Measurements from ENCODE around the gene NOM1. TPM values are rescaled to one million over a fixed set of nuclear protein-coding genes. Genes with fewer than 3 reads are reported as not detected.
"Not testable (repeated sequence)": the region's sequence is repeated elsewhere in the genome, so short reads cannot be mapped to it uniquely, and the experiment has no call there.

Gene NOM1
- total RNA-seq, 2 experiments from 2014 or later = 29.2 to 31.3 TPM

DNA sequence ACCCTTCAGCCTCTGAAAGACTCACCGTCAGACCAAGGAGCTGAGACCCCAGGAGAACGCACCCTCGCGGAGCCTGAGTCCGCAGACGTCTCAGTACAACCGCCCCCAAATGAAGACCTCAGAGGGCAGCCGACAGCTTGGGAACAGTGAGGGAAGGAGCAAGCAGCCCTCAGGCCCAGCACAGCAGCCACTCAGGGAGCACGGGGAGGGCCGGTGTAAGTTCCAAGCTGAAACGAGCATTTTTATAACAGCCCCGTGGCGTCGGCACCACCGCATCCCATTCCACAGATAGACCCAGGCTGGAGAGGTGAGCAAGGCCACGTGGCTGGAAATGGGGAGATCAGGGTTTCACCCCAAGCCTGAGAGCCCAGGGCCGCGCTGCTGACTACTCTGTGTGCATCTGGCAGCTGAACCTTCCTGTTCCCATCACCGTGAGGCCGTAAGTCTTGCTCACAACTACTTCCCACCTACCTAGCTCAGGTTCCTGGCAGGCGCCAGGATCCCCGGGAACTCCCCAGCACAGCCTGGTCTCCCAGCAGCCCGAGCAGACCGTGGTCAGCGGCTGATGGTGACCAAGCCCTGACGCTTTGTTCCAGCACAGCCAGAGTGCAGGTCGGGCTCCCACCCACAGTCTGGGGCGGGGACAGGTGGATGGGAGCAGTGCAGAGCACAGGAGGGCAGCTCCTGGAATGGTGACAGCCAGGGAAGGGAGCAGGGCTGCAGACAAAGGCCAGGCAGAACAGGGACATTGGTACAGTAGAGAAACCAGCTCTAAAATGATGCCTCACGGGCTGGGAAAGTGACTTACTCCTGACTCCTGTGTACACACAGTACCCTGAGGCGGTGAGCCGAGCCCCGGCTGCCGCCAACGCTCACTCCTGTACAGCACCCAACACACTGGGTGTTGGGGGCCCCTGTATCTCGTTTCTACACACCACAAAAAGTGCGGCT, 6.1 kb upstream of the NOM1 start:
- Mint-ChIP-seq H3K4me1 (ENCODE audit: low read depth) (no peaks in the 10 kb centered on the region), H3K27me3 (peaks cover 48% of the 10 kb centered on the region), H3K9me3 (peaks cover 14% of the 10 kb centered on the region), H3K36me3 (peaks cover 8% of the 10 kb centered on the region), H3K4me3 (no peak overlapping the region), H3K27ac (no peak overlapping the region)
- ChIA-PET CTCF (interaction anchor here (1.0 kb wide), 1 partner anchor 50 kb away, joined by 3 read pairs; the partner anchor contains the start of gene LMBR1), POLR2A (interaction anchor here (1.3 to 1.4 kb wide), 2 partner anchors 21 to 50 kb away, joined by 3 to 4 read pairs; partner anchors contain the start of gene LMBR1)
- DNase-seq = no peak
- intact Hi-C loops (cut with micrococcal nuclease) = no loop called here

DNA sequence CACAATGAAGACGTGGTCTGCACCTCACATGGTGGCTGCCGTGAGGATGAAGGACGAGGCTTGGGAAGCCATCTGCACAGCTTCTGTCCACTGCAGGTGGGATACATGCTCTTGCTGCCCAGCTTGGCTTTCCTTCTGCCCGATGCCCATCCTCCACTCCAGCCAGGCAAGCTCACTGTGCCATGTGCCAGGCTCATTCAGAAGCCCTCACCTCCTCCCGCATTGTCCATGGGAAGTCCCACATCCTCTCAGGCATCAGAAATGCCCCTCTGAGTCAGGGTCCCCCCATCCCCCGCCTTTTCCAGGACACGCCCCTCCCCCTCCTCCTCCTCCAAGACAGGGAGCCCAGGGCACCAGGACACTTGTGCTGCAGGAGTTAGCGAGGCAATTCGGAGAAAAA, 4.6 kb upstream of the NOM1 start:
- no peak for DNase-seq
- H3K27ac Mint-ChIP-seq = no peak overlapping the region
- no peak overlapping the region for H3K4me3 Mint-ChIP-seq
- intact Hi-C loops (cut with micrococcal nuclease) = loop anchor here (5.0 kb wide), 1 partner anchor 192 kb away; the partner anchor contains the start of gene UBE3C
- no peaks in the 10 kb centered on the region for H3K4me1 Mint-ChIP-seq (ENCODE audit: low read depth)
- H3K36me3 Mint-ChIP-seq = peaks cover 8% of the 10 kb centered on the region
- ChIA-PET POLR2A (no interaction called here), CTCF (interaction anchor here (0.6 kb wide), 1 partner anchor 34 kb away, joined by 3 read pairs; no protein-coding TSS in a partner anchor)
- peaks cover 14% of the 10 kb centered on the region for H3K9me3 Mint-ChIP-seq
- H3K27me3 Mint-ChIP-seq = peaks cover 46% of the 10 kb centered on the region

GRCh38 chr7:156947120-156947843, 2.2 kb upstream of the NOM1 start:
- intact Hi-C loops (cut with micrococcal nuclease) = loop anchor here (5.0 kb wide), 1 partner anchor 190 kb away; the partner anchor contains the start of gene UBE3C
- CTCF ChIA-PET = interaction anchor here (0.8 kb wide), 1 partner anchor 528 kb away, joined by 3 read pairs; no protein-coding TSS in a partner anchor

GRCh38 chr7:156948361-156948760, 1.2 kb upstream of the NOM1 start:
- H3K27me3 Mint-ChIP-seq = peaks cover 23% of the 10 kb centered on the region
- peaks cover 26% of the 10 kb centered on the region for H3K4me1 Mint-ChIP-seq (ENCODE audit: low read depth)
- intact Hi-C loops (cut with micrococcal nuclease) = loop anchor here (5.0 kb wide), 1 partner anchor 189 kb away; the partner anchor contains the start of gene UBE3C
- POLR2A ChIA-PET = no interaction called here
- H3K27ac Mint-ChIP-seq = no peak overlapping the region
- no peaks in the 10 kb centered on the region for H3K9me3 Mint-ChIP-seq
- peak overlapping the region; percentile 70 for H3K4me3 Mint-ChIP-seq
- no peak for DNase-seq
- peaks cover 20% of the 10 kb centered on the region for H3K36me3 Mint-ChIP-seq
- CTCF ChIA-PET = interaction anchor here (0.6 to 3.3 kb wide), 3 partner anchors 26 to 55 kb away, joined by 3 to 17 read pairs (median 16); partner anchors contain the start of gene LMBR1

More at GRCh38 chr7:156947120-156947843, 2.2 kb upstream of the NOM1 start:
- H3K36me3 Mint-ChIP-seq = peaks cover 11% of the 10 kb centered on the region
- peaks cover 30% of the 10 kb centered on the region for H3K27me3 Mint-ChIP-seq
- peaks cover 19% of the 10 kb centered on the region for H3K4me1 Mint-ChIP-seq (ENCODE audit: low read depth)
- no peak overlapping the region for H3K4me3 Mint-ChIP-seq
- DNase-seq = no peak
- POLR2A ChIA-PET = no interaction called here
- no peak overlapping the region for H3K27ac Mint-ChIP-seq
- no peaks in the 10 kb centered on the region for H3K9me3 Mint-ChIP-seq

DNA sequence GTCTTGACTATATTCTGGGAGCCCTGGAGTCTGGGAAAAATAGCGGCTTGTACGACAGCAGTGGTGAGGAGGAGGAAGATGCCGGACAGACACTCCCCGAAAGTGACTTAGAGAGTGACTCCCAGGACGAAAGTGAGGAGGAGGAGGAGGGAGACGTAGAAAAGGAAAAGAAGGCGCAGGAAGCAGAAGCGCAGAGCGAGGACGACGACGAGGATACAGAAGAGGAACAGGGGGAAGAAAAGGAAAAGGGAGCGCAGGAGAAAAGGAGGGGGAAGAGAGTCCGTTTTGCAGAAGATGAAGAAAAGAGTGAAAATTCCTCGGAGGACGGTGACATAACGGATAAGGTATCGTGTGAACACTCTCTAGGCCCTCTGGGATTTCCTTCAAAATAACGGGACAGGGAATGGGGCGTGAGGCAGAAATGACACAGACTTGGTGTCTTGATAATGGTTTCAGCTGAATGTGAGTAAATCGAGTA, 908 bp downstream of the NOM1 start:
- H3K4me3 Mint-ChIP-seq = peak overlapping the region; percentile 87
- H3K27ac Mint-ChIP-seq = peak overlapping the region; percentile 10
- H3K27me3 Mint-ChIP-seq = peaks cover 3% of the 10 kb centered on the region
- DNase-seq = no peak
- peaks cover 41% of the 10 kb centered on the region for H3K36me3 Mint-ChIP-seq
- peaks cover 27% of the 10 kb centered on the region for H3K4me1 Mint-ChIP-seq (ENCODE audit: low read depth)
- intact Hi-C loops (cut with micrococcal nuclease) = loop anchor here (2.0 to 10.0 kb wide), 3 partner anchors 28 to 324 kb away; no protein-coding TSS in a partner anchor
- ChIA-PET POLR2A (interaction anchor here (1.3 to 2.2 kb wide), 3 partner anchors 20 to 57 kb away, joined by 4 to 21 read pairs (median 9); partner anchors contain the start of gene LMBR1), CTCF (interaction anchor here (0.6 to 3.3 kb wide), 11 partner anchors 15 to 1606 kb away, joined by 3 to 17 read pairs (median 6); partner anchors contain the start of genes LMBR1 and UBE3C)
- no peaks in the 10 kb centered on the region for H3K9me3 Mint-ChIP-seq

- H3K27ac Mint-ChIP-seq, H3K9me3 Mint-ChIP-seq, DNase-seq, CTCF ChIA-PET, H3K27me3 Mint-ChIP-seq, H3K4me3 Mint-ChIP-seq: not testable (repeated sequence)
- Mint-ChIP-seq H3K36me3 (peaks cover 52% of the 10 kb centered on the region), H3K4me1 (ENCODE audit: low read depth) (peaks cover 35% of the 10 kb centered on the region)
- intact Hi-C loops (cut with micrococcal nuclease) = loop anchor here (10.0 kb wide), 2 partner anchors 282 to 322 kb away; no protein-coding TSS in a partner anchor
- POLR2A ChIA-PET = interaction anchor here (0.5 kb wide), 1 partner anchor 20 kb away, joined by 3 read pairs; no protein-coding TSS in a partner anchor
These were observed 3.7 kb downstream of the NOM1 start for GRCh38 chr7:156953215-156953614.

- no peak for DNase-seq
- H3K9me3 Mint-ChIP-seq = no peaks in the 10 kb centered on the region
- H3K27me3 Mint-ChIP-seq = no peaks in the 10 kb centered on the region
- POLR2A ChIA-PET = no interaction called here
- no peak overlapping the region for H3K4me3 Mint-ChIP-seq
- intact Hi-C loops (cut with micrococcal nuclease) = loop anchor here (10.0 kb wide), 2 partner anchors 280 to 320 kb away; no protein-coding TSS in a partner anchor
- H3K36me3 Mint-ChIP-seq = peaks cover 59% of the 10 kb centered on the region
- peaks cover 35% of the 10 kb centered on the region for H3K4me1 Mint-ChIP-seq (ENCODE audit: low read depth)
- no peak overlapping the region for H3K27ac Mint-ChIP-seq
- CTCF ChIA-PET = interaction anchor here (0.9 to 1.0 kb wide), 2 partner anchors 15 to 296 kb away, joined by 3 to 4 read pairs; no protein-coding TSS in a partner anchor
These were observed 5.4 kb downstream of the NOM1 start for GRCh38 chr7:156954941-156955340.

DNA sequence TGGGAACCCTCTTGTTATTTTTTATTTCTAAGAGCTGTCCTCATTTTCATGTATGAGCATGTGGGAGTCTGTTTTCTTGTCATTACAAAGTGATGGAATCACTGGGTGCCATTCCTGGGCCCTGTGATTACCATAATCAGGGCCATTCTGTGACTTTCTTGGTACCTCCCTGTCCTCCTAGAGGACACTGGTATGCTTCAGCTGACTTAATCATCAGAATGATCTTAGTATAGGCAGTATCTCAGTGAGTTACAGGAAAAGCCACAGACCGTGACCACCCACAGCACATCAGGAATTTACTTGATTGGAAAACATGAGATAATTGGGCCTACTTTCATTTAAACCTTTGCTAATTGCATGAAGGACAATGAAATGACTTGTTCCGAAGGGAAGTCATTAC, 7.2 kb downstream of the NOM1 start:
- Mint-ChIP-seq H3K27ac (no peak overlapping the region), H3K4me1 (ENCODE audit: low read depth) (peaks cover 21% of the 10 kb centered on the region), H3K9me3 (no peaks in the 10 kb centered on the region), H3K36me3 (peaks cover 70% of the 10 kb centered on the region), H3K27me3 (no peaks in the 10 kb centered on the region), H3K4me3 (no peak overlapping the region)
- DNase-seq = no peak
- POLR2A ChIA-PET = no interaction called here
- CTCF ChIA-PET = interaction anchor here (2.7 kb wide), 1 partner anchor 13 kb away, joined by 10 read pairs; no protein-coding TSS in a partner anchor
- intact Hi-C loops (cut with micrococcal nuclease) = loop anchor here (10.0 kb wide), 2 partner anchors 278 to 318 kb away; no protein-coding TSS in a partner anchor

- Mint-ChIP-seq H3K4me3 (no peak overlapping the region), H3K27ac (no peak overlapping the region), H3K9me3 (no peaks in the 10 kb centered on the region), H3K27me3 (no peaks in the 10 kb centered on the region), H3K4me1 (ENCODE audit: low read depth) (no peaks in the 10 kb centered on the region), H3K36me3 (peaks cover 60% of the 10 kb centered on the region)
- CTCF ChIA-PET = no interaction called here
- no peak for DNase-seq
- intact Hi-C loops (cut with micrococcal nuclease) = no loop called here
- POLR2A ChIA-PET = no interaction called here
These were observed 12.6 kb downstream of the NOM1 start for GRCh38 chr7:156962145-156962544.

DNA sequence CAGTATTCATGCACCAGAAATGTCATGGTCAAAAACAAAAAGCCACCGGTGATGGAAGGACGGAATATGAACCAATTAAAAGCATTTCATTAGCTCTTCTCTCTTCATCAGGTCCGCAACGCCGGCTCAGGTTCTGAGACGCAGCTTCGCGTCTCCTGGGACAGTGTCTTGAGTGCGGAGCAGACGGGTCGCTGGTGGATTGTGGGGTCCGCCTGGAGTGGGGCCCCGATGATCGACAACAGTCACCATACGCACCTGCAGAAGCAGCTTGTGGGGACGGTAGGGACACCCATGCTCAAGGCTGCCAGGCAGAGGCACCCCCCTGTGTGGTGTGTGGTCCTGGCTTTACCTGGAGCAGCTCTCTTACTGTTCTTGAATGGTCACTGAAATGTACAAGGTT, 13.4 kb downstream of the NOM1 start:
- POLR2A ChIA-PET = no interaction called here
- no peaks in the 10 kb centered on the region for H3K27me3 Mint-ChIP-seq
- no peak for DNase-seq
- CTCF ChIA-PET = no interaction called here
- H3K9me3 Mint-ChIP-seq = no peaks in the 10 kb centered on the region
- H3K4me1 Mint-ChIP-seq (ENCODE audit: low read depth) = no peaks in the 10 kb centered on the region
- intact Hi-C loops (cut with micrococcal nuclease) = no loop called here
- H3K36me3 Mint-ChIP-seq = peaks cover 60% of the 10 kb centered on the region
- H3K27ac Mint-ChIP-seq = no peak overlapping the region
- no peak overlapping the region for H3K4me3 Mint-ChIP-seq

GRCh38 chr7:156963472-156963871, 14.0 kb downstream of the NOM1 start:
- no peak overlapping the region for H3K4me3 Mint-ChIP-seq
- H3K36me3 Mint-ChIP-seq = peaks cover 54% of the 10 kb centered on the region
- no peaks in the 10 kb centered on the region for H3K27me3 Mint-ChIP-seq
- no peak overlapping the region for H3K27ac Mint-ChIP-seq
- CTCF ChIA-PET = no interaction called here
- intact Hi-C loops (cut with micrococcal nuclease) = no loop called here
- DNase-seq = no peak
- POLR2A ChIA-PET = no interaction called here
- H3K4me1 Mint-ChIP-seq (ENCODE audit: low read depth) = no peaks in the 10 kb centered on the region
- no peaks in the 10 kb centered on the region for H3K9me3 Mint-ChIP-seq

Measured in activated CD4-positive, alpha-beta memory T cell treated with anti-CD3 and anti-CD28 coated beads for 36 hours (primary cell).